HAP-1 (cell line): ENCODE data around the gene ACTBL2.
"Not testable (repeated sequence)": the region's sequence is repeated elsewhere in the genome, so short reads cannot be mapped to it uniquely, and the experiment has no call there.

Experiments used
- DNase-seq, 2 experiments: peaks; one replicate each; pipeline ENCODE4 v3.0.0-alpha.2; 2016 to 2020; ENCODE audit warnings: low spot score in 2 of 2
- H3K27me3 ChIP-seq: fragments of 250-450 bp; sonication (Bioruptor Pico); 2 replicates; pipeline ENCODE4 v1.5.1; 2020; ENCODE audit warnings: low read depth, mild to moderate bottlenecking, moderate library complexity
- H3K36me3 ChIP-seq: fragments of 250-450 bp; sonication (Bioruptor Pico); replicated peaks from 2 replicates; pipeline ENCODE4 v1.5.1; 2020; ENCODE audit warnings: mild to moderate bottlenecking
- H3K4me1 ChIP-seq: fragments of 250-450 bp; sonication (Bioruptor Pico); 2 replicates; pipeline ENCODE4 v1.5.1; 2020; ENCODE audit warnings: mild to moderate bottlenecking
- H3K4me3 ChIP-seq: fragments of 250-450 bp; sonication (Bioruptor Pico); 2 replicates; pipeline ENCODE4 v1.5.1; 2020; ENCODE audit warnings: mild to moderate bottlenecking, moderate library complexity
- H3K9me3 ChIP-seq: fragments of 250-450 bp; sonication (Bioruptor Pico); 2 replicates; pipeline ENCODE4 v1.5.1; 2020; ENCODE audit warnings: mild to moderate bottlenecking, moderate library complexity
- in situ Hi-C: fragments of 300-500 bp; cut with MboI; formaldehyde crosslinking; loops from 3 replicates; pipeline ENCODE4 v1.14.3; 2020; ENCODE audit warnings: low sequenced_read_pairs, inconsistent platforms, mixed read lengths

The ACTBL2 gene

DNA sequence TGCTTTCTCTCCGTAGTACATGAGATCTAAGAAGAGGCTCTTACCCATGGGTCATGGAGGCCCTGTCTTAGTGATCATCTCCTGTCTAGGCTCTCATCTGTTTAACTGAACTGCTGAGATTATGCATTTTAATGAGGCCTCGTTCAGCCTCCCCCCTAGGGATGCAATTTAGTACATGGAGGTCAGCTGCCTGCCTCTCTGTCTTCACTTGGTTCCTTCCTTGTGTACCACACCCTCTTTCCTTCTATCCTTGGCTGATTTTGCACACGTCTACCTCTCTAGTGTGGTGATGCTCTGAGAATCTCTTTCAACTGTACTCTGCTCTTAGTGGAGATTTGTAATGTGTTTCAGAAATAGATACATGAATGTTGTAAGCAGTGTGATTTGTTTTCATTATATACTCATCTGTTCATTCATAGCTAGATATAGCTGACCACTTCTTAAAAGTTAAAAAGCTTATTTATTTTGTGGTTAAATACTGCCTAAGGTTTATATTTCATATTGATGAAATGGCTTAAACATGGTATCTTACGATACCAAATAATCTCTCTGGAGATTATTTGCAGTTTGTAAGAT lies 3.5 kb upstream of the ACTBL2 start:
- in situ Hi-C loops: no loop called here
- no peaks in the 10 kb centered on the region for H3K4me1 ChIP-seq
- DNase-seq: no peak
- no peak overlapping the region for H3K4me3 ChIP-seq
- no peaks in the 10 kb centered on the region for H3K27me3 ChIP-seq
- no peaks in the 10 kb centered on the region for H3K36me3 ChIP-seq
- no peaks in the 10 kb centered on the region for H3K9me3 ChIP-seq

DNA sequence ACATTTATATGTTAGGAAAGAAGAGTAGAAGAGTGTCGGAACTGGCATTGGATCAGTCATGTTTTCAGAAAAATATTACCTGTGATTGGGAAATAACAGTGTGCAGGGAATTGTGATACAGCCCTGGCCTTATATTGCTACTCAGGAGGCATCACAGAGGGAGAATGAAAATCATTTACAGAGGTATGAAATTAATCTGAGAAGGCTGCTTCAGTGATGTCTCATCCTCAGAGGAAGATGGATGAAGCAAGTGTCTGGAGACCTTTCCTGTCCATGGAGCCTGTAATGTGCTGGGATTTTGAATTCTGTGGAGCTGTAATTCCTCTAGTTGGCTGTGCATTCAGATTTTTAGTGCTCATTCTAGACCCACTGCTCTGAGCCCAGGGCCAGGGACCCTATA lies 3.8 kb downstream of the ACTBL2 start:
- H3K9me3 ChIP-seq: no peaks in the 10 kb centered on the region
- DNase-seq: no peak
- H3K36me3 ChIP-seq: no peaks in the 10 kb centered on the region
- H3K4me3 ChIP-seq: no peak overlapping the region
- H3K27me3 ChIP-seq: no peaks in the 10 kb centered on the region
- no peaks in the 10 kb centered on the region for H3K4me1 ChIP-seq
- in situ Hi-C loops: no loop called here

DNA sequence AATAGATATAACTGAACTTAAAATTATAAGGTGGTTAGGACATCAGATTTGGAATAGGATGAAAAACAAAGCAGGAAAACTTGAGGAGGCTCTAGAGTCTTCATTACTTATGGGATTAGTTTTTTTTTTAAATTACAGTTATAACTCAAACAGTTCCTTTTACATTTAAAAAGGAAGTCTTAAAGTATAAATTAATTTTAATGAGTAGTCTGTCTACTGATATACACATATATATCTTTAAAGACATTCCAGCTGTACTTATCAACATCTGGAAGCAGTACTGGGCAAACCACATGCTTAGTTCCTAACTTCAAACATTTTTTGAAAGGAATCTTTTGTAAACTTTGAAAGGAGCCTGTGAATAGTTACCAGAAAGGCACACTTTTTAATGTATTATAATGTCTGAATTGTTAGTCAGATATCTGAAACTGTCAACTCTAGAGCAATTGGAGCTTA lies 6.0 kb downstream of the ACTBL2 start:
- H3K9me3 ChIP-seq: no peaks in the 10 kb centered on the region
- no peak overlapping the region for H3K4me3 ChIP-seq
- no peaks in the 10 kb centered on the region for H3K36me3 ChIP-seq
- no peaks in the 10 kb centered on the region for H3K27me3 ChIP-seq
- in situ Hi-C loops: no loop called here
- H3K4me1 ChIP-seq: no peaks in the 10 kb centered on the region
- no peak for DNase-seq

DNA sequence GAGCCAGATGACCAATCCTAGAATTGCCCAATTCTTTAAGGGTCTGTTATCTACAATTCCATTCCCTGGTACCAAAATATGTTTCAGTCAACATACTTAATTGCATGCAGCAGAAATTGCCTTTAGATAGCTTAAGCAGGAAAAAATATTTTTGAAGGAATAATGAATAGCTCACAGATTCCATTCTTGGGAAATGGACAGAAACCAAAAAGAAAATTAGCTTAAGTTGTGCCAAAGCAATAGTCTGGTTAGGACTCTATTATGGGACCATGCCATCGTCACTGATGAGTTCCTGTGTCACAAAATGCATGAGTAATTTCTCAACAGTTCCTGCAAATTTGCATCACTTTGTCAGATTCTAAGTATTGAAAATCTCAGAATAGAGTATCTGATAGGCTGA lies 12.3 kb downstream of the ACTBL2 start:
- DNase-seq: no peak
- H3K27me3 ChIP-seq: no peaks in the 10 kb centered on the region
- no peak overlapping the region for H3K4me3 ChIP-seq
- H3K36me3 ChIP-seq: no peaks in the 10 kb centered on the region
- H3K9me3 ChIP-seq: no peaks in the 10 kb centered on the region
- in situ Hi-C loops: no loop called here
- no peaks in the 10 kb centered on the region for H3K4me1 ChIP-seq

DNA sequence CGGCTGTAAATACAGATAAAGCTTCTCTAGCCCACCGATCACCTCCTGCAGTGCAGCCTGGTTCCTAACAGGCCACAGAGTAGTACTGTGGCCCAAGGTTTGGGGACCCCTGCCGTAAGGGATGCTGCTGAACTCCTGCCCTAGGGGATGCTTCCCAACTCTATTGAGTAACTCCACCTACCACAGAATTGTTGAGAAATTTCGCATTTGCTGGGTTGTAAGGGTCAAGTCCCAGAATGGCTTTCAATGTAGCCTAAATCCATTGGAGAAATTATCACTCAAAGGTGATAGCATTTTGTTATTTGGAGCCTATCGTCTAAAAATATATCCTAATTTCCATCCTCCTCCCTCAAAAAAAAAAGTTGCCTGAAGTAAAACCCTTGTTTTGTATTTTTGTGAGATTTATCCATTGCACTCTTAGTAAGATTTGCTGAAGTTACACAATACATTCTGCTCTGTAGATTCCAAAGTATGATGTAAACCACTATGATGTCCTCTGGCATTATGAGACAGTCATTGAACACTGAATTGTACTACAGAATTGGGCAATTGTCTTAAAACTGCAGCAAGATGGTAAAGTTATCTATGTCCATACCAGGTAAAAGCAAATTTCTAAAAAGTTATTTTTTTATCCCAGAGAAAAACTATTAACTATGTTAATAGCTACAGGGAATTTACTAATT lies 14.0 kb downstream of the ACTBL2 start:
- no peak for DNase-seq
- no peak overlapping the region for H3K4me3 ChIP-seq
- H3K36me3 ChIP-seq: no peaks in the 10 kb centered on the region
- no peaks in the 10 kb centered on the region for H3K27me3 ChIP-seq
- in situ Hi-C loops: no loop called here
- H3K9me3 ChIP-seq: no peaks in the 10 kb centered on the region
- H3K4me1 ChIP-seq: no peaks in the 10 kb centered on the region

DNA sequence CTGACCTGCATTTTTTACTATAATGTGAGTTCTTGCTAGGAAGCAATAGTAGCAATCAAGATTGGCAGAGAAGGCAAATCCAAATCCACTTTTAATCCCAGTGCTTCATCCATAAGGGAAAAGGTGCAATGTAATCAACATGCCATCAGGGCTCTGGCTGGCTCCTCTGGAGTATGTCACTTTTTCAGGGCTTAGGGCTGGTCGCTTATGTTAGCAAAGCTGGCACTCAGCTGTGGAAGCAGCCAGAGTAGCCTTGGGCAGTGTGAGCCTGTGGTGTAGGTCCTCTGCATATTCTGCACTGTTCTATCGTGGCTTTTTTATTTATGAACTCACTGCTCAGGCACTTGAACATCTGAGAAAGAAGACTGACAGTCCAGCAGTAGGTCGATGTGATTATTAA lies 16.1 kb downstream of the ACTBL2 start:
- H3K4me3 ChIP-seq: no peak overlapping the region
- in situ Hi-C loops: no loop called here
- H3K9me3 ChIP-seq: no peaks in the 10 kb centered on the region
- H3K27me3 ChIP-seq: no peaks in the 10 kb centered on the region
- no peak for DNase-seq
- H3K4me1 ChIP-seq: no peaks in the 10 kb centered on the region
- H3K36me3 ChIP-seq: no peaks in the 10 kb centered on the region

DNA sequence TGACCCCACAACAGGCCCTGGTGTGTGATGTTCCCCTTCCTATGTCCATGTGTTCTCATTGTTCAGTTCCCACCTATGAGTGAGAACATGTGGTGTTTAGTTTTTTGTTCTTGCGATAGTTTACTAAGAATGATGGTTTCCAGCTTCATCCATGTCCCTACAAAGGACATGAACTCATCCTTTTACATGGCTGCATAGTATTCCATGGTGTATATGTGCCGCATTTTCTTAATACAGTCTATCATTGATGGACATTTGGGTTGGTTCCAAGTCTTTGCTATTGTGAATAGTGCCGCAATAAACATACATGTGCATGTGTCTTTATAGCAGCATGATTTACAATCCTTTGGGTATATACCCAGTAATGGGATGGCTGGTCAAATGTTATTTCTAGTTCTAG lies 22.6 kb downstream of the ACTBL2 start:
- H3K36me3 ChIP-seq, DNase-seq, in situ Hi-C loops, H3K9me3 ChIP-seq, H3K4me3 ChIP-seq, H3K4me1 ChIP-seq, H3K27me3 ChIP-seq: not testable (repeated sequence)

DNA sequence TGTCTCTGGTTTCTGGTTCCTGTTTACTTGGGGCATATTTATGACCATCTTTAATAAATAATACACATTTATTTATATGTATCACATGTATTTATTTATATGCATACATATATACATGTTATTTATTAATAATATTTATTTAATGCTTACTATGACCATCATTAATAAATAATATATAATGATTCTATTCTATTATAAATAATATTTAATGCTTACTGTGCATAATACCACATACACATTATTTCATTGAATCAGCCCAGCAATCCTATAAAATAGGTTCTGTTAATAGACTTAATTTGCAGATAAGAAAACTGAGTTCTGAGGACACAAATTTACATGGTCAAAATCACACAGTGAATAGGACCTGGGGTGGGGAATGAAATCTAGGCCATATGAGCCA lies 24.2 kb downstream of the ACTBL2 start:
- Histone ChIP-seq H3K9me3 (no peaks in the 10 kb centered on the region), H3K4me1 (no peaks in the 10 kb centered on the region), H3K36me3 (no peaks in the 10 kb centered on the region), H3K27me3 (no peaks in the 10 kb centered on the region), H3K4me3 (no peak overlapping the region)
- in situ Hi-C loops: no loop called here
- no peak for DNase-seq

DNA sequence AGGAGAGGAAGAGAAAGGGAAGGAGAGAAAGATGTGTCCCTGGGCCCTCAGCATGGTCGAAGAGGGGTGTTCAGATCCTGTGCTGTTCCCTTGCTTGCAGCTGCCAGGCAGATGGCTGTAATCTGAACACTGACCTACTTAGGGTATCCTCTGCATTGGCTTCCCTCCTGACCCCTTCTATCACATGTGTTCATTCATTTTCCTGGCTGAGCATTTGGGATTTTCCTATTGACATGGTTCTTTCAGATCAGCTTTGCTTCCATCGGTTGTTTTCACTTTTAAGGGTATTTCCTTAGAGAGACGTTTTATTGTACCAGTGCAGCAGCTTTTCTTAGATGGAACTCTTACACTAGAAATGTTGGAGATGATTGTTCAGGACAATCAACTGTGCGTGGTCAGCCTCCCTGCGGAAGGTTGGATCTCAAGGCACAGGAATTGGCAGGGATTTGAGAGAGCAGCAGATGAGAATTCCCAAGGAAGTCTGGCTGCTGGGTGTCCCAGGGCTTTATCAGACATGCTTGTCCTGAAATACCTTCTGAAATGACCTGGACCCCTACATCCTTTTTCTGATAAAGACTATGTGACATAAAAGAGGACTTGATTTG lies 26.0 kb downstream of the ACTBL2 start:
- Histone ChIP-seq H3K4me1 (no peaks in the 10 kb centered on the region), H3K36me3 (no peaks in the 10 kb centered on the region), H3K4me3 (no peak overlapping the region), H3K9me3 (no peaks in the 10 kb centered on the region), H3K27me3 (no peaks in the 10 kb centered on the region)
- no peak for DNase-seq
- in situ Hi-C loops: no loop called here

DNA sequence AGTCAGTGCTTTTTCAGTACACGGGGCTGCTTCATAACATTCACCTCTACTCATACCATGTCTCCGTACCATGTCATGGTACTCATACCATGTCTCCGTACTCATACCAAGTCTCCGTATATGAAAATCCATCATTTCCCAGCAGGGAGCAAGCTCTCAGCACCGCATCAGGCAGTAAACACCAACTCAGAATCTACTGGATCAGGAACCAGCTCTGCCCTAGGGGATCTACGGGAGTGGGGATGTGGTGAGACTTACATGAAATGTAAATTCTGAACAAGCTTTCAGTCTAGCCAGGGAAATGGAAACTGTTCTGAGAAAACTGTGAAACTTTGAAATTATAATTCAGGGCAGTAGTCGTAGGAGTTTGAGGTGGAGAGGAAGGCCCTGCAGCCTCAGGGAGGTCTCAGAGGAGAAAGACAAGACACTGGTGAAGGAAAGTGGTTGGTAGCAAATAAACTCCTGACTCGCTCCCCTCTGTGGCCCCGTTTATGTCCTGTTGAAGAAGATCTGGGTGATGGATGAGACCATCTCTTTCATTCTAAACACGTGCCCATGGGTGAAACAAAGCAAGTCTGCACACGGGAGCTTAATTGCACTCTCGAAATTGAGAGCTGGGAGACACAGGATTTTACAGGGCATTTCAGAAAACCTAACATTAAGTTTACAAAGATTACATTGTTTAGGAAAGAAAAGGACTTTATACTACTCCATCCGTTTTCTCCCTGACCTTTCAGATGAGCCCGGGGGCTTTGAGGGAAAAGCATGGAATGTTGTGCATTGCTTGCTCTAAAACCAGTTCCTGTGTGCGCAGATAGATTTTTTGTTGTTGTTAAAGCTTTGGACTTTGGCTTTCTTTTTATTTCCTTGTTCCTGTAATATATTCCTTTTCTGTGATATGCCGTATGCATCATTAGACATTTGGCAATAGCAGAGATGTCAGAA lies 26.8 kb downstream of the ACTBL2 start:
- no peaks in the 10 kb centered on the region for H3K4me1 ChIP-seq
- in situ Hi-C loops: no loop called here
- no peak for DNase-seq

DNA sequence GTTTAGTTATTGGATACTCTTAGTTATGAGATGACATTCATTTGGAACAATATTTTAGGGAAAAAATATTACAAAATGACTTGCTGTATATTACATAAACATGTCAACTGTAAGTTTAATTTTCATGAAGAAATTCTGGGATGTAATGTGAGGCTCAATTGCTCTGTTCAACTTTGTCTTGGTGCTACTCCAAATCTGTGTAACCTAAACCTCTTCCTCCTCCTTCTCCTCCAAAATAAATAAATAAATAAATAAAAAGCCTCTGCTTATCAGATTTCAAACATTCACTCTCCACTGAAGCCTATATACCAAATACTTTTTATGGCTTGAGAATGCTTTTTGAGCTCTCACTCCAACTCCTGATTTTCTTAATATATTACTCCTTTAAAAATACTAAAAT lies 27.7 kb downstream of the ACTBL2 start:
- Histone ChIP-seq H3K36me3 (no peaks in the 10 kb centered on the region), H3K27me3 (no peaks in the 10 kb centered on the region), H3K4me3 (no peak overlapping the region), H3K4me1 (no peaks in the 10 kb centered on the region), H3K9me3 (no peaks in the 10 kb centered on the region)
- in situ Hi-C loops: no loop called here
- DNase-seq: no peak

More for the DNA sequence above, 26.8 kb downstream of the ACTBL2 start:
- no peak overlapping the region for H3K4me3 ChIP-seq
- no peaks in the 10 kb centered on the region for H3K27me3 ChIP-seq
- no peaks in the 10 kb centered on the region for H3K9me3 ChIP-seq
- H3K36me3 ChIP-seq: no peaks in the 10 kb centered on the region

DNA sequence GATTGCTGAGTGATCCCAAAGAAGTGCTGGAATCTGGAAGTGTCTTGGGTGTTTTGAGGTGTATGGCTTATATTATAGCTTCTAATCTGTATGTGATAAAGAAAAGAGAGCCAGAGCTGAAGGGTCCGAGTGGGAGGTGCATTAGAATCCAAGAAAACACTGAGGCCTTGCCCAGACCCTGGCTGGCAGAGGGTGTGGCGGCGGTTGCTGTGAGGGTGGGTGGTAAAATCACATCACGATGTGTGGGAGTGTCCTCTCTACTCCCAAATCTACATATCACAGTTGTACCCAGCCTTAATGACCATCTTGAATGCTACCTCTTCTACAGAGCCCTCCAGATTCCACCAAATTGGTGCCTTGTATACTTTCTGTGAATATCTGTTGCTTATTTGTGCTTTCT lies 28.9 kb downstream of the ACTBL2 start:
- DNase-seq: no peak
- Histone ChIP-seq H3K9me3 (no peaks in the 10 kb centered on the region), H3K36me3 (no peaks in the 10 kb centered on the region), H3K4me3 (no peak overlapping the region), H3K4me1 (no peaks in the 10 kb centered on the region), H3K27me3 (no peaks in the 10 kb centered on the region)
- in situ Hi-C loops: no loop called here

DNA sequence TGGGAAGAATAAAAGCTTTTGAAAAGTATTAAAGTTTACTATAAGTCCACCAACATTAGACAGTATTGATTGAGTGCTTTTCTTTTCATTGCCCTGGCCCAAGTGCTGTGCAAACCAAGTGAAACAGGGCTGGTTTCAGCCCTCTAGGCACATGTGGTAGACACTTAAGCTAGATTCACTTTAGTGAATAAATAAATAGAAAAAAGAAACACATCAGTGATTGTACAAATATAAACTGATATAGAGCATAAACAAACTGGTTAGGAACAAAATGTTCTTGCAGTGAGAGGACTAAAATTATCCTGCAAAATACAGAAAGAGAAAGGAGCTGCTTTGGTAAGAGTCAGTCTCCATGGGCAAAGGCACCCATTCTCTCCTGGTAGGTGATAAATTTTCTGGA lies 29.7 kb downstream of the ACTBL2 start:
- no peaks in the 10 kb centered on the region for H3K36me3 ChIP-seq
- H3K9me3 ChIP-seq: no peaks in the 10 kb centered on the region
- no peaks in the 10 kb centered on the region for H3K27me3 ChIP-seq
- in situ Hi-C loops: no loop called here
- no peak for DNase-seq
- no peak overlapping the region for H3K4me3 ChIP-seq
- H3K4me1 ChIP-seq: no peaks in the 10 kb centered on the region
